GM23338 (cell line): ENCODE results near the gene SLC35A3. TPM values are rescaled to one million over a fixed set of nuclear protein-coding genes. Genes with fewer than 3 reads are reported as not detected.

Experiments used
- ATAC-seq: fragments of 200-7000 bp; cut with Tn5 transposase; 3 replicates; pipeline ENCODE4 v1.9.1; 2020
- DNase-seq: peaks from one replicate; pipeline ENCODE4 v3.0.0-alpha.2; 2015; ENCODE audit warnings: low spot score
- H2AFZ ChIP-seq: fragments of 200-600 bp; sonication (generic); 2 replicates; pipeline ENCODE4 v1.8.0; 2016; ENCODE audit warnings: antibody characterized with exemption, mild to moderate bottlenecking, moderate library complexity
- H3F3A ChIP-seq: fragments of 200-600 bp; sonication (generic); replicated peaks from 2 replicates; pipeline ENCODE4 v1.8.0; 2017; ENCODE audit warnings: antibody characterized with exemption, mixed run types, low read depth
- H3K27ac ChIP-seq: fragments of 200-600 bp; sonication (generic); 2 replicates; pipeline ENCODE4 v1.6.1; 2016; ENCODE audit warnings: low read depth
- H3K27me3 ChIP-seq: fragments of 200-600 bp; sonication (generic); 2 replicates; pipeline ENCODE4 v1.8.0; 2016; ENCODE audit warnings: mild to moderate bottlenecking, mixed run types, moderate library complexity; ENCODE audit not compliant: insufficient read depth
- H3K36me3 ChIP-seq: fragments of 200-600 bp; sonication (generic); 2 replicates; pipeline ENCODE4 v1.8.0; 2016; ENCODE audit warnings: mild to moderate bottlenecking; ENCODE audit not compliant: insufficient read depth
- H3K4me1 ChIP-seq: fragments of 200-600 bp; sonication (generic); 2 replicates; pipeline ENCODE4 v1.8.0; 2016; ENCODE audit warnings: mild to moderate bottlenecking, moderate library complexity; ENCODE audit not compliant: insufficient read depth
- H3K4me2 ChIP-seq: fragments of 200-600 bp; sonication (generic); 2 replicates; pipeline ENCODE4 v1.7.1; 2017; ENCODE audit warnings: mixed run types
- H3K4me3 ChIP-seq: fragments of 200-600 bp; sonication (generic); 2 replicates; pipeline ENCODE4 v1.6.1; 2016; ENCODE audit warnings: mixed run types
- H3K79me2 ChIP-seq: fragments of 200-600 bp; sonication (generic); replicated peaks from 2 replicates; pipeline ENCODE4 v1.8.0; 2017; ENCODE audit warnings: mild to moderate bottlenecking; ENCODE audit not compliant: insufficient read depth
- H3K9me2 ChIP-seq: fragments of 200-600 bp; sonication (generic); 2 replicates; pipeline ENCODE4 v1.8.0; 2017; ENCODE audit not compliant: insufficient read depth
- H4K20me1 ChIP-seq: fragments of 200-600 bp; sonication (generic); replicated peaks from 2 replicates; pipeline ENCODE4 v1.8.0; 2017; ENCODE audit warnings: mild to moderate bottlenecking; ENCODE audit not compliant: insufficient read depth
- H3K27ac Mint-ChIP-seq: 2 replicates; pipeline ENCODE4 v1.8.0; 2020; ENCODE audit warnings: inconsistent platforms, mild to moderate bottlenecking, moderate library complexity, mixed read lengths
- H3K27me3 Mint-ChIP-seq: 3 replicates; pipeline ENCODE4 v1.8.0; 2022; ENCODE audit warnings: low read depth, mild to moderate bottlenecking, moderate library complexity, mixed read lengths, inconsistent platforms; ENCODE audit not compliant: insufficient read depth, poor library complexity
- H3K36me3 Mint-ChIP-seq: 3 replicates; pipeline ENCODE4 v1.8.0; 2021; ENCODE audit warnings: low read depth, mild to moderate bottlenecking, inconsistent platforms, moderate library complexity, mixed read lengths
- H3K4me1 Mint-ChIP-seq: 3 replicates; pipeline ENCODE4 v1.8.0; 2020; ENCODE audit warnings: mild to moderate bottlenecking, inconsistent platforms, mixed read lengths
- H3K4me3 Mint-ChIP-seq: 3 replicates; pipeline ENCODE4 v1.8.0; 2021; ENCODE audit warnings: moderate library complexity, mild to moderate bottlenecking, inconsistent platforms, mixed read lengths
- H3K9me3 Mint-ChIP-seq: 3 replicates; pipeline ENCODE4 v1.8.0; 2020; ENCODE audit warnings: moderate library complexity, mild to moderate bottlenecking, inconsistent platforms, mixed read lengths
- EZH2 ChIP-seq: fragments of 200-600 bp; sonication (generic); IDR thresholded peaks from one replicate; pipeline ENCODE4 v1.8.0; 2017; ENCODE audit warnings: antibody characterized with exemption, mild to moderate bottlenecking, low read depth; ENCODE audit not compliant: unreplicated experiment
- EZH2phosphoT487 ChIP-seq: fragments of 200-600 bp; sonication (generic); IDR thresholded peaks from one replicate; pipeline ENCODE4 v1.8.1; 2018; ENCODE audit warnings: antibody characterized with exemption; ENCODE audit not compliant: unreplicated experiment
- NANOG ChIP-seq: IDR thresholded peaks from 2 replicates; pipeline ENCODE4 v1.6.1; 2016; ENCODE audit warnings: antibody characterized with exemption, borderline replicate concordance
- POLR2AphosphoS5 ChIP-seq: IDR thresholded peaks from 2 replicates; pipeline ENCODE4 v1.6.1; 2016; ENCODE audit warnings: antibody characterized with exemption, low read depth
- STAT1 ChIP-seq: IDR thresholded peaks from one replicate; pipeline ENCODE4 v1.6.1; 2016; ENCODE audit warnings: antibody characterized with exemption; ENCODE audit not compliant: unreplicated experiment
- ZNF114 ChIP-seq: fragments of 250-450 bp; sonication (Bioruptor Pico); IDR thresholded peaks from 2 replicates; pipeline ENCODE4 v1.5.0; 2020; ENCODE audit warnings: mild to moderate bottlenecking, moderate library complexity
- ZNF331 ChIP-seq: fragments of 250-450 bp; sonication (Bioruptor Pico); IDR thresholded peaks from 2 replicates; pipeline ENCODE4 v1.5.0; 2020; ENCODE audit warnings: low read depth, mild to moderate bottlenecking, moderate library complexity
- polyA plus RNA-seq: library from polyadenylated mRNA; unstranded; fragments of >200 nt; fragmentation: Nextera tagmentation; extraction: Ambion mirVana; gene quantifications from 2 replicates; pipeline ENCODE4 v1.2.1, GENCODE V29; 2016
- total RNA-seq: library from RNA; depleted of rRNA; stranded (reverse); fragments of >200 nt; shearing (Covaris generic); gene quantifications from 2 replicates; pipeline ENCODE4 v1.2.3, GENCODE V29; 2014
- TF ChIP-seq, protein P1 (sequence below), 2 experiments: fragments of 200-600 bp in 1 of 2; sonication (generic) in 1 of 2; conservative IDR thresholded peaks; 2 replicates each; pipeline versions ENCODE4 v1.5.1 to v1.6.1; 2016 to 2017; ENCODE audit warnings: antibody characterized with exemption in 2 of 2, low read depth in 2 of 2, mild to moderate bottlenecking in 2 of 2, moderate library complexity in 1 of 2
- TF ChIP-seq, protein P2 (sequence below): IDR thresholded peaks from one replicate; pipeline ENCODE4 v1.6.1; 2018; ENCODE audit warnings: antibody characterized with exemption; ENCODE audit not compliant: unreplicated experiment
- TF ChIP-seq, protein P3 (sequence below): fragments of 250-450 bp; sonication (Bioruptor Pico); IDR thresholded peaks from 2 replicates; pipeline ENCODE4 v1.5.0; 2020; ENCODE audit warnings: mild to moderate bottlenecking, moderate library complexity

SLC35A3 gene
- total and polyA plus RNA-seq, 2 experiments from 2014 or later = 7.6 to 27.2 TPM

DNA sequence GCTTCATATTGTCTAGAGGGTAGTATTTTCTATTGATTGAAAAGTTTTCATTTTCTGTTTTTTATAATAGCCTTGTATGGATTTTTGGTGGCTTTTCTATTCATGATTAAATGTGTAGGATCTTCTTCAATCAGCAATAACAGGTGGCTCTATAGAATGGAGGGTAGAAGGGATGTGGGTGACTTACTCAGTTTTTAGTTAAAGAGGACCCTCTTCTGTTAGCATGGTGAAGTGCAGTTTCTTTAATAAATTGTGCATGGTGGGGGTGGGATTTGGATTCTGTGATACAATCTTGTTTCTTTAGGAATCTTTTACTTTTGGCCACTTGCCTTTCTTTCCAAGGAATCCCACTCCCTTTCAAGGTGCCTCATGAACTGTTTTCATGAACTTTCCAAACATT is 64.7 kb downstream of the SLC35A3 start:
- Histone ChIP-seq H3K4me3 (no peak overlapping the region), H3K27me3 (no peaks in the 10 kb centered on the region), H3F3A (no peaks in the 10 kb centered on the region), H3K79me2 (peaks cover 35% of the 10 kb centered on the region), H3K27ac (no peak overlapping the region), H4K20me1 (no peaks in the 10 kb centered on the region), H3K36me3 (no peaks in the 10 kb centered on the region), H3K9me2 (no peaks in the 10 kb centered on the region), H3K4me1 (peaks cover 5% of the 10 kb centered on the region), H2AFZ (no peak overlapping the region), H3K4me2 (no peak overlapping the region)
- H3K4me1 Mint-ChIP-seq = peaks cover 17% of the 10 kb centered on the region; the same call in 2 of the 3 replicates
- peak overlapping the region; percentile 66; the same call in 1 of the 2 replicates for H3K27ac Mint-ChIP-seq
- H3K27me3 Mint-ChIP-seq = peaks cover 8% of the 10 kb centered on the region
- peak; percentile 66 for DNase-seq
- TF ChIP-seq EZH2phosphoT487 = no peak
- TF ChIP-seq STAT1 = no peak
- TF ChIP-seq POLR2AphosphoS5 = no peak
- no peak for TF ChIP-seq EZH2
- TF ChIP-seq, protein P1, sequence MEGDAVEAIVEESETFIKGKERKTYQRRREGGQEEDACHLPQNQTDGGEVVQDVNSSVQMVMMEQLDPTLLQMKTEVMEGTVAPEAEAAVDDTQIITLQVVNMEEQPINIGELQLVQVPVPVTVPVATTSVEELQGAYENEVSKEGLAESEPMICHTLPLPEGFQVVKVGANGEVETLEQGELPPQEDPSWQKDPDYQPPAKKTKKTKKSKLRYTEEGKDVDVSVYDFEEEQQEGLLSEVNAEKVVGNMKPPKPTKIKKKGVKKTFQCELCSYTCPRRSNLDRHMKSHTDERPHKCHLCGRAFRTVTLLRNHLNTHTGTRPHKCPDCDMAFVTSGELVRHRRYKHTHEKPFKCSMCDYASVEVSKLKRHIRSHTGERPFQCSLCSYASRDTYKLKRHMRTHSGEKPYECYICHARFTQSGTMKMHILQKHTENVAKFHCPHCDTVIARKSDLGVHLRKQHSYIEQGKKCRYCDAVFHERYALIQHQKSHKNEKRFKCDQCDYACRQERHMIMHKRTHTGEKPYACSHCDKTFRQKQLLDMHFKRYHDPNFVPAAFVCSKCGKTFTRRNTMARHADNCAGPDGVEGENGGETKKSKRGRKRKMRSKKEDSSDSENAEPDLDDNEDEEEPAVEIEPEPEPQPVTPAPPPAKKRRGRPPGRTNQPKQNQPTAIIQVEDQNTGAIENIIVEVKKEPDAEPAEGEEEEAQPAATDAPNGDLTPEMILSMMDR (conservative IDR thresholded peaks at IDR 0.05; ENCODE audit: low read depth in 2 of 2) = peak; percentile 56 to 66
- H3K4me3 Mint-ChIP-seq = no peak overlapping the region
- H3K36me3 Mint-ChIP-seq = peaks cover 8% of the 10 kb centered on the region
- no peaks in the 10 kb centered on the region for H3K9me3 Mint-ChIP-seq
- ATAC-seq = no peak

DNA sequence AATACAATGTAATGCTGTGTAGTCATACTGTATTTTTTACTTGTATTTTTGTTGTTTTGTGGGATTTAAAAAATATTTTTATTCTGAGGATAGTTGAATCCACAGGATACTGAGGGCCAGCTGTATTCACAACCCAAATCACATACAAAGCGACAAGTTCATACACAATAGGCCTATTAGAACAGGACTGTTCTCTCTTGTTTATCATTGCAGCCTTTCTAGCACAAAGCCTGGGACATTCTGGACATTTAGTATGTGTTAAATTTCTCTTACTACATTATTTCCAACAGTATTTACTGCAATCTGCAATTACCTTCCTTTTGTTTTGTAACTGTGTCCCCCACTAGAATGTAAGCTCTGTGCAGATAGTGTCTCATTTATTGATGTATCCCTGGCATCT is 65.4 kb downstream of the SLC35A3 start:
- Mint-ChIP-seq H3K4me3 (peak overlapping the region; percentile 54; the same call in 2 of the 3 replicates), H3K27me3 (peaks cover 8% of the 10 kb centered on the region), H3K4me1 (peaks cover 21% of the 10 kb centered on the region), H3K9me3 (no peaks in the 10 kb centered on the region), H3K27ac (no peak overlapping the region), H3K36me3 (peaks cover 8% of the 10 kb centered on the region)
- H3F3A ChIP-seq = no peaks in the 10 kb centered on the region
- H4K20me1 ChIP-seq = no peaks in the 10 kb centered on the region
- peaks cover 12% of the 10 kb centered on the region for H3K4me1 ChIP-seq
- ATAC-seq (no peak), DNase-seq (no peak)
- H3K27me3 ChIP-seq = no peaks in the 10 kb centered on the region
- no peak overlapping the region for H3K4me3 ChIP-seq
- no peak overlapping the region for H3K4me2 ChIP-seq
- peaks cover 43% of the 10 kb centered on the region for H3K79me2 ChIP-seq
- no peak overlapping the region for H3K27ac ChIP-seq
- H2AFZ ChIP-seq = no peak overlapping the region
- no peaks in the 10 kb centered on the region for H3K36me3 ChIP-seq
- H3K9me2 ChIP-seq = no peaks in the 10 kb centered on the region
- TF ChIP-seq, protein P2, sequence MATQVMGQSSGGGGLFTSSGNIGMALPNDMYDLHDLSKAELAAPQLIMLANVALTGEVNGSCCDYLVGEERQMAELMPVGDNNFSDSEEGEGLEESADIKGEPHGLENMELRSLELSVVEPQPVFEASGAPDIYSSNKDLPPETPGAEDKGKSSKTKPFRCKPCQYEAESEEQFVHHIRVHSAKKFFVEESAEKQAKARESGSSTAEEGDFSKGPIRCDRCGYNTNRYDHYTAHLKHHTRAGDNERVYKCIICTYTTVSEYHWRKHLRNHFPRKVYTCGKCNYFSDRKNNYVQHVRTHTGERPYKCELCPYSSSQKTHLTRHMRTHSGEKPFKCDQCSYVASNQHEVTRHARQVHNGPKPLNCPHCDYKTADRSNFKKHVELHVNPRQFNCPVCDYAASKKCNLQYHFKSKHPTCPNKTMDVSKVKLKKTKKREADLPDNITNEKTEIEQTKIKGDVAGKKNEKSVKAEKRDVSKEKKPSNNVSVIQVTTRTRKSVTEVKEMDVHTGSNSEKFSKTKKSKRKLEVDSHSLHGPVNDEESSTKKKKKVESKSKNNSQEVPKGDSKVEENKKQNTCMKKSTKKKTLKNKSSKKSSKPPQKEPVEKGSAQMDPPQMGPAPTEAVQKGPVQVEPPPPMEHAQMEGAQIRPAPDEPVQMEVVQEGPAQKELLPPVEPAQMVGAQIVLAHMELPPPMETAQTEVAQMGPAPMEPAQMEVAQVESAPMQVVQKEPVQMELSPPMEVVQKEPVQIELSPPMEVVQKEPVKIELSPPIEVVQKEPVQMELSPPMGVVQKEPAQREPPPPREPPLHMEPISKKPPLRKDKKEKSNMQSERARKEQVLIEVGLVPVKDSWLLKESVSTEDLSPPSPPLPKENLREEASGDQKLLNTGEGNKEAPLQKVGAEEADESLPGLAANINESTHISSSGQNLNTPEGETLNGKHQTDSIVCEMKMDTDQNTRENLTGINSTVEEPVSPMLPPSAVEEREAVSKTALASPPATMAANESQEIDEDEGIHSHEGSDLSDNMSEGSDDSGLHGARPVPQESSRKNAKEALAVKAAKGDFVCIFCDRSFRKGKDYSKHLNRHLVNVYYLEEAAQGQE = no peak
- TF ChIP-seq NANOG = no peak
- no peak for TF ChIP-seq ZNF114 (CRISPR knock-in tag)
- no peak for TF ChIP-seq POLR2AphosphoS5
- TF ChIP-seq STAT1 = no peak
- TF ChIP-seq, protein P3, sequence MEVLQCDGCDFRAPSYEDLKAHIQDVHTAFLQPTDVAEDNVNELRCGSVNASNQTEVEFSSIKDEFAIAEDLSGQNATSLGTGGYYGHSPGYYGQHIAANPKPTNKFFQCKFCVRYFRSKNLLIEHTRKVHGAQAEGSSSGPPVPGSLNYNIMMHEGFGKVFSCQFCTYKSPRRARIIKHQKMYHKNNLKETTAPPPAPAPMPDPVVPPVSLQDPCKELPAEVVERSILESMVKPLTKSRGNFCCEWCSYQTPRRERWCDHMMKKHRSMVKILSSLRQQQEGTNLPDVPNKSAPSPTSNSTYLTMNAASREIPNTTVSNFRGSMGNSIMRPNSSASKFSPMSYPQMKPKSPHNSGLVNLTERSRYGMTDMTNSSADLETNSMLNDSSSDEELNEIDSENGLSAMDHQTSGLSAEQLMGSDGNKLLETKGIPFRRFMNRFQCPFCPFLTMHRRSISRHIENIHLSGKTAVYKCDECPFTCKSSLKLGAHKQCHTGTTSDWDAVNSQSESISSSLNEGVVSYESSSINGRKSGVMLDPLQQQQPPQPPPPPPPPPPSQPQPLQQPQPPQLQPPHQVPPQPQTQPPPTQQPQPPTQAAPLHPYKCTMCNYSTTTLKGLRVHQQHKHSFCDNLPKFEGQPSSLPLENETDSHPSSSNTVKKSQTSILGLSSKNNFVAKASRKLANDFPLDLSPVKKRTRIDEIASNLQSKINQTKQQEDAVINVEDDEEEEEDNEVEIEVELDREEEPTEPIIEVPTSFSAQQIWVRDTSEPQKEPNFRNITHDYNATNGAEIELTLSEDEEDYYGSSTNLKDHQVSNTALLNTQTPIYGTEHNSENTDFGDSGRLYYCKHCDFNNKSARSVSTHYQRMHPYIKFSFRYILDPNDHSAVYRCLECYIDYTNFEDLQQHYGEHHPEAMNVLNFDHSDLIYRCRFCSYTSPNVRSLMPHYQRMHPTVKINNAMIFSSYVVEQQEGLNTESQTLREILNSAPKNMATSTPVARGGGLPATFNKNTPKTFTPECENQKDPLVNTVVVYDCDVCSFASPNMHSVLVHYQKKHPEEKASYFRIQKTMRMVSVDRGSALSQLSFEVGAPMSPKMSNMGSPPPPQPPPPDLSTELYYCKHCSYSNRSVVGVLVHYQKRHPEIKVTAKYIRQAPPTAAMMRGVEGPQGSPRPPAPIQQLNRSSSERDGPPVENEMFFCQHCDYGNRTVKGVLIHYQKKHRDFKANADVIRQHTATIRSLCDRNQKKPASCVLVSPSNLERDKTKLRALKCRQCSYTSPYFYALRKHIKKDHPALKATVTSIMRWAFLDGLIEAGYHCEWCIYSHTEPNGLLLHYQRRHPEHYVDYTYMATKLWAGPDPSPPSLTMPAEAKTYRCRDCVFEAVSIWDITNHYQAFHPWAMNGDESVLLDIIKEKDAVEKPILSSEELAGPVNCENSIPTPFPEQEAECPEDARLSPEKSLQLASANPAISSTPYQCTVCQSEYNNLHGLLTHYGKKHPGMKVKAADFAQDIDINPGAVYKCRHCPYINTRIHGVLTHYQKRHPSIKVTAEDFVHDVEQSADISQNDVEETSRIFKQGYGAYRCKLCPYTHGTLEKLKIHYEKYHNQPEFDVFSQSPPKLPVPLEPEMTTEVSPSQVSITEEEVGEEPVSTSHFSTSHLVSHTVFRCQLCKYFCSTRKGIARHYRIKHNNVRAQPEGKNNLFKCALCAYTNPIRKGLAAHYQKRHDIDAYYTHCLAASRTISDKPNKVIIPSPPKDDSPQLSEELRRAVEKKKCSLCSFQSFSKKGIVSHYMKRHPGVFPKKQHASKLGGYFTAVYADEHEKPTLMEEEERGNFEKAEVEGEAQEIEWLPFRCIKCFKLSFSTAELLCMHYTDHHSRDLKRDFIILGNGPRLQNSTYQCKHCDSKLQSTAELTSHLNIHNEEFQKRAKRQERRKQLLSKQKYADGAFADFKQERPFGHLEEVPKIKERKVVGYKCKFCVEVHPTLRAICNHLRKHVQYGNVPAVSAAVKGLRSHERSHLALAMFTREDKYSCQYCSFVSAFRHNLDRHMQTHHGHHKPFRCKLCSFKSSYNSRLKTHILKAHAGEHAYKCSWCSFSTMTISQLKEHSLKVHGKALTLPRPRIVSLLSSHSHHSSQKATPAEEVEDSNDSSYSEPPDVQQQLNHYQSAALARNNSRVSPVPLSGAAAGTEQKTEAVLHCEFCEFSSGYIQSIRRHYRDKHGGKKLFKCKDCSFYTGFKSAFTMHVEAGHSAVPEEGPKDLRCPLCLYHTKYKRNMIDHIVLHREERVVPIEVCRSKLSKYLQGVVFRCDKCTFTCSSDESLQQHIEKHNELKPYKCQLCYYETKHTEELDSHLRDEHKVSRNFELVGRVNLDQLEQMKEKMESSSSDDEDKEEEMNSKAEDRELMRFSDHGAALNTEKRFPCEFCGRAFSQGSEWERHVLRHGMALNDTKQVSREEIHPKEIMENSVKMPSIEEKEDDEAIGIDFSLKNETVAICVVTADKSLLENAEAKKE = no peak
- TF ChIP-seq EZH2phosphoT487 = no peak
- TF ChIP-seq ZNF331 (CRISPR knock-in tag) = no peak
- no peak for TF ChIP-seq EZH2
